PC-3 (cell line): Measurements from ENCODE around the gene FAM168A. TPM values are rescaled to one million over a fixed set of nuclear protein-coding genes. Genes with fewer than 3 reads are reported as not detected.

ENCODE experiments used
- ATAC-seq: fragments of 200-7000 bp; cut with Tn5 transposase; 2 replicates; pipeline ENCODE4 v1.9.1; 2020; ENCODE audit warnings: mild to moderate bottlenecking, moderate library complexity
- BruUV-seq: library from RNA; stranded (reverse); fragments of 400-500 nt; replicated peaks from 2 replicates; lab custom pipeline; 2021; lab: Mats Ljungman, UMichigan
- CTCF ChIA-PET: fragments of 300-600 bp; sonication (Branson Sonifier 250); formaldehyde crosslinking; loops from one replicate; lab custom pipeline; 2022; ENCODE audit warnings: antibody characterized with exemption; lab: Charles Lee
- POLR2A ChIA-PET: fragments of 300-600 bp; sonication (Branson Sonifier 250); formaldehyde crosslinking; loops from one replicate; lab custom pipeline; 2022; ENCODE audit warnings: antibody characterized with exemption; ENCODE audit not compliant: unreplicated experiment; lab: Charles Lee
- DNase-seq: peaks from one replicate; pipeline ENCODE4 v3.0.0-alpha.2; 2015
- H2AFZ ChIP-seq: fragments of 300-600 bp; sonication (generic); 2 replicates; pipeline ENCODE4 v1.6.0; 2016; ENCODE audit warnings: antibody characterized with exemption, low read length
- H3F3A ChIP-seq: fragments of 300-600 bp; sonication (generic); one replicate; pipeline ENCODE4 v1.6.0; 2017; ENCODE audit warnings: antibody characterized with exemption, low read length, control low read depth, mild to moderate bottlenecking; ENCODE audit not compliant: unreplicated experiment
- H3K27ac ChIP-seq: fragments of 300-600 bp; sonication (generic); 2 replicates; pipeline ENCODE4 v1.5.1; 2016; ENCODE audit warnings: mild to moderate bottlenecking, low read length
- H3K27me3 ChIP-seq: fragments of 300-600 bp; sonication (generic); 2 replicates; pipeline ENCODE4 v1.6.1; 2016; ENCODE audit warnings: low read length, mixed read lengths
- H3K36me3 ChIP-seq: fragments of 300-600 bp; sonication (generic); 2 replicates; pipeline ENCODE4 v1.6.1; 2016; ENCODE audit warnings: low read depth, mixed run types, low read length, mixed read lengths
- H3K4me1 ChIP-seq: fragments of 300-600 bp; sonication (generic); 2 replicates; pipeline ENCODE4 v1.5.1; 2016; ENCODE audit warnings: low read length; ENCODE audit not compliant: insufficient read depth
- H3K4me2 ChIP-seq: fragments of 300-600 bp; sonication (generic); 2 replicates; pipeline ENCODE4 v1.6.0; 2016; ENCODE audit warnings: low read length
- H3K4me3 ChIP-seq: fragments of 300-600 bp; sonication (generic); 2 replicates; pipeline ENCODE4 v1.5.1; 2016; ENCODE audit warnings: mild to moderate bottlenecking, low read length, mixed read lengths
- H3K79me2 ChIP-seq: fragments of 300-600 bp; sonication (generic); 2 replicates; pipeline ENCODE4 v1.6.1; 2017; ENCODE audit warnings: low read length, mixed read lengths
- H3K9ac ChIP-seq: fragments of 300-600 bp; sonication (generic); 2 replicates; pipeline ENCODE4 v1.6.0; 2016; ENCODE audit warnings: mild to moderate bottlenecking, low read length
- H3K9me2 ChIP-seq: fragments of 300-600 bp; sonication (generic); replicated peaks from 2 replicates; pipeline ENCODE4 v1.6.1; 2016; ENCODE audit warnings: mixed run types, low read length, mixed read lengths
- H3K9me3 ChIP-seq: fragments of 300-600 bp; sonication (generic); 2 replicates; pipeline ENCODE4 v1.6.1; 2016; ENCODE audit warnings: low read length, mixed read lengths
- H4K20me1 ChIP-seq: fragments of 300-600 bp; sonication (generic); 2 replicates; pipeline ENCODE4 v1.6.1; 2016; ENCODE audit warnings: low read length, mixed read lengths
- EZH2 ChIP-seq: fragments of 300-600 bp; sonication (generic); IDR thresholded peaks from one replicate; pipeline ENCODE4 v1.6.1; 2017; ENCODE audit warnings: antibody characterized with exemption, mild to moderate bottlenecking, low read length; ENCODE audit not compliant: unreplicated experiment
- EZH2phosphoT487 ChIP-seq: fragments of 300-600 bp; sonication (generic); IDR thresholded peaks from 2 replicates; pipeline ENCODE4 v1.6.1; 2018; ENCODE audit warnings: mild to moderate bottlenecking, antibody characterized with exemption, low read length, borderline replicate concordance
- intact Hi-C: fragments of 100-400 bp; cut with micrococcal nuclease; formaldehyde crosslinking; loops from 2 replicates; pipeline ENCODE4 v1.9.0; 2023
- total RNA-seq: library from RNA; depleted of rRNA; stranded (reverse); fragments of >200 nt; gene quantifications from 2 replicates; pipeline ENCODE4 v1.2.3, GENCODE V29; 2014
- TF ChIP-seq, protein P1 (sequence below): fragments of 300-600 bp; sonication (generic); conservative IDR thresholded peaks from 2 replicates; pipeline ENCODE4 v1.5.1; 2017; ENCODE audit warnings: antibody characterized with exemption, low read depth, mild to moderate bottlenecking, low read length

The FAM168A gene
- total RNA-seq, 1 experiment from 2014 or later = 24.5 TPM

DNA sequence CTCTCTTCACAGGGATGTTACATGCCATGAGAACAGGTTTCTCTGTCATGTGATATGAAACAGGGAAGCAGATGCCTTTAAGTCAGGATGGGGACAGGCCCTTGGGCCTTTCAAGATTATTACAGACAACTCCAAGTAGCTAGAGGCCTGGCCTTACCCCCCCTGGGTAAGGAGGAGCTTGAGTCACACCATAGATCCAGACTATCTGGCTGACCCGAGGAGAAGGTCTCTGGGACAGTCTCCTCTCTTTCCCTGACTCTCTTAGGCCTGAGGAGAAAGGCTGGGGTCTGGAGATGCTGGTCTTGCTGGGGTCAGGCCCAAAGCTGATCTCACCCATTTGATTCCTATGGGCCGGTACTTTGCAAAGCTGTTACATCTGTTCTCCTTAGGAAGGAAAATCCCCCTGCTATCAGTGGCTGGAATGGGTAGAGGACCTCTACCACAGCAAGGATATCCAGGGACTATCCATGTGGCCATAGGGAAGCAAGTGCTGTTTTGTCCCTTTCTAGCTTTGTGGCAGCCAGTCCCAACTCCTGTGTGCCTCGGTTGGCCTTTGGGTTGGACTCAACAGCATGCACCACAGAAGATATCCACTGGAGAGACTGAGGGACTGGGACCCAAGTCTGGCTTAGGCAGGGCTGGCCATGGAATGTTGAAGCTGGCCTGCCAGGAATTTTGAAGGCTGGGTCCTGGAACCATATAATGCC is 196.5 kb downstream of the FAM168A start:
- H3K27me3 ChIP-seq = no peaks in the 10 kb centered on the region
- intact Hi-C loops = no loop called here
- ATAC-seq (no peak), DNase-seq (no peak)
- no peaks in the 10 kb centered on the region for H3K9me2 ChIP-seq
- H3K9ac ChIP-seq = no peak overlapping the region
- H4K20me1 ChIP-seq = no peaks in the 10 kb centered on the region
- no peaks in the 10 kb centered on the region for H3K4me1 ChIP-seq
- H3K9me3 ChIP-seq = no peaks in the 10 kb centered on the region
- BruUV-seq = no TSS peak
- ChIA-PET CTCF (no interaction called here), POLR2A (interaction anchor here (0.5 kb wide), 1 partner anchor 178 kb away, joined by 3 read pairs; no protein-coding TSS in a partner anchor)
- no peak overlapping the region for H3K27ac ChIP-seq
- TF ChIP-seq EZH2phosphoT487 (no peak), EZH2 (no peak)
- TF ChIP-seq, protein P1, sequence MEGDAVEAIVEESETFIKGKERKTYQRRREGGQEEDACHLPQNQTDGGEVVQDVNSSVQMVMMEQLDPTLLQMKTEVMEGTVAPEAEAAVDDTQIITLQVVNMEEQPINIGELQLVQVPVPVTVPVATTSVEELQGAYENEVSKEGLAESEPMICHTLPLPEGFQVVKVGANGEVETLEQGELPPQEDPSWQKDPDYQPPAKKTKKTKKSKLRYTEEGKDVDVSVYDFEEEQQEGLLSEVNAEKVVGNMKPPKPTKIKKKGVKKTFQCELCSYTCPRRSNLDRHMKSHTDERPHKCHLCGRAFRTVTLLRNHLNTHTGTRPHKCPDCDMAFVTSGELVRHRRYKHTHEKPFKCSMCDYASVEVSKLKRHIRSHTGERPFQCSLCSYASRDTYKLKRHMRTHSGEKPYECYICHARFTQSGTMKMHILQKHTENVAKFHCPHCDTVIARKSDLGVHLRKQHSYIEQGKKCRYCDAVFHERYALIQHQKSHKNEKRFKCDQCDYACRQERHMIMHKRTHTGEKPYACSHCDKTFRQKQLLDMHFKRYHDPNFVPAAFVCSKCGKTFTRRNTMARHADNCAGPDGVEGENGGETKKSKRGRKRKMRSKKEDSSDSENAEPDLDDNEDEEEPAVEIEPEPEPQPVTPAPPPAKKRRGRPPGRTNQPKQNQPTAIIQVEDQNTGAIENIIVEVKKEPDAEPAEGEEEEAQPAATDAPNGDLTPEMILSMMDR = no peak
- no peaks in the 10 kb centered on the region for H3K79me2 ChIP-seq
- H3K4me3 ChIP-seq = no peak overlapping the region
- no peak overlapping the region for H3K4me2 ChIP-seq
- H2AFZ ChIP-seq = no peak overlapping the region
- no peaks in the 10 kb centered on the region for H3F3A ChIP-seq
- peaks cover under 1% of the 10 kb centered on the region; the same call in 1 of the 2 replicates for H3K36me3 ChIP-seq

DNA sequence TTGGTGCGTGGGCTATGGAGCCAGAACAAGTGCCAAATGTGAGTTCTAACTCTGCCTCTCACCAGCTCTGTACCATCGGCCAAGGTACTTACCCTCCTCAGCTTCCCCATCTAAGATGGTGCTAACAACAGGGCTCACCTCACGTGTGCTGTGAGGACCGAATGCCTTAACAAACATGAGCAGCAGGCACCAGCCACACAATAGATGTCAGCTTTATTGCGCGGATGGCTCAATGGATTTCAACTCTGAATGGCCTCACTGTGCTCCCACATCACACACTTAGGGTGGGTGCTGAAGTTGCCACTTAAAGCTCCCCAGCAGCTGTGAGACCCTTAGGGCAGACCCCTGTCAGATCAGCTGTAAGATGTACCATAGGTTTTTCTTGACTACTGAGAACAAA is 197.6 kb downstream of the FAM168A start:
- intact Hi-C loops = no loop called here

More for the DNA sequence above, 197.6 kb downstream of the FAM168A start:
- H3K27ac ChIP-seq = no peak overlapping the region
- ATAC-seq = no peak
- no peaks in the 10 kb centered on the region for H3F3A ChIP-seq
- no peaks in the 10 kb centered on the region for H3K27me3 ChIP-seq
- H3K36me3 ChIP-seq = peaks cover 8% of the 10 kb centered on the region; the same call in 1 of the 2 replicates
- H3K9ac ChIP-seq = no peak overlapping the region
- no peaks in the 10 kb centered on the region for H3K9me3 ChIP-seq
- H3K4me1 ChIP-seq = no peaks in the 10 kb centered on the region
- DNase-seq = no peak
- no peaks in the 10 kb centered on the region for H3K9me2 ChIP-seq
- ChIA-PET POLR2A (no interaction called here), CTCF (no interaction called here)
- TF ChIP-seq EZH2 (no peak), EZH2phosphoT487 (no peak)
- TF ChIP-seq, protein P1 = no peak
- H3K4me2 ChIP-seq = no peak overlapping the region
- BruUV-seq = no TSS peak
- H2AFZ ChIP-seq = no peak overlapping the region
- no peak overlapping the region for H3K4me3 ChIP-seq
- no peaks in the 10 kb centered on the region for H3K79me2 ChIP-seq
- H4K20me1 ChIP-seq = no peaks in the 10 kb centered on the region
